Tibial nerve (tissue), 4 donors: ENCODE results near the gene ZMYND8.

Experiments used
- EP300 ChIP-seq, 2 donors: sonication (generic); formaldehyde crosslinking; IDR thresholded peaks; one replicate each; pipeline ENCODE4 v1.6.1; 2017; ENCODE audit warnings: antibody characterized with exemption in 2 of 2, mild to moderate bottlenecking in 1 of 2
- TF ChIP-seq, protein P1 (sequence below), 5 experiments: fragments of 200-600 bp in 3 of 5; fragments of 450-650 bp in 2 of 5; sonication (generic) in 3 of 5; IDR thresholded peaks; one replicate each; pipeline ENCODE4 v1.5.1; 2016 to 2019; ENCODE audit warnings: antibody characterized with exemption in 5 of 5, mild to moderate bottlenecking in 3 of 5, moderate library complexity in 2 of 5

DNA sequence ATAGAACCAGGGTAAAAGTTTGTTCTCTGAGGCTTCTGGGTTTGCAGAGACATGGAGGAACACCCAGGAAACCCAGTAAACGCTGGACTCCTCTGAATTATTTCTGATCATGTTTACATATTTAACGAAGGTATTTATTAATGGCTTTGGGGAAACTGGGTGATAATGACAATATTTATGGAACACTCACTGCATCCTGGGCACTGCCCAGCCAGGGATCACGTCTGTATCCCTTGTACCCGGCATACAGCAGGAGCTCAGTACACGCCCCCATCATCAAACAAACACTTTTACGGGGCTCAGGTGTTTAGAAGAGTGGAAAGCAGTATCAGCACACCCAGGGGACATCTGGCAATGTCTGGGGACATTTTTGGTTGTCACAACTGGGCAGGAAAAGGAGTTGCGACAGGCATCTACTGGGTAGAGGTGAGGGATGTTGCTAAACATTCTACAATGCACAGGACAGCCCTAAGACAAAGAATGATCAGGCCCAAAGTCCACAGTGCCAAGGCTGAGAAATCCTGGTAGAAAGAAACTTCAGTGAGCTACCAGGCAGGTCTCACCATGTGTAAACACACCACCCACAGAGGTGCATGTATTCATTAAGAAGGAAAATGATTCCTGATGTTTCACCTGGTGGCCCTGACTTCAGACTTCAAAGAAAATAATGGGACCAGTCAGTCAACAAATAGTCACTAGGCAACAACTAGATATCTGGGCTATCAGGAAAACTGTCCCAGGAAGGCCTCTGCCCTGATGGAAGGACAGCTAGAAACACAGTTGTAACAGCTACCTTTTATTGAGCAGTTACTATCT lies 35.3 kb downstream of the ZMYND8 start:
- TF ChIP-seq, protein P1, sequence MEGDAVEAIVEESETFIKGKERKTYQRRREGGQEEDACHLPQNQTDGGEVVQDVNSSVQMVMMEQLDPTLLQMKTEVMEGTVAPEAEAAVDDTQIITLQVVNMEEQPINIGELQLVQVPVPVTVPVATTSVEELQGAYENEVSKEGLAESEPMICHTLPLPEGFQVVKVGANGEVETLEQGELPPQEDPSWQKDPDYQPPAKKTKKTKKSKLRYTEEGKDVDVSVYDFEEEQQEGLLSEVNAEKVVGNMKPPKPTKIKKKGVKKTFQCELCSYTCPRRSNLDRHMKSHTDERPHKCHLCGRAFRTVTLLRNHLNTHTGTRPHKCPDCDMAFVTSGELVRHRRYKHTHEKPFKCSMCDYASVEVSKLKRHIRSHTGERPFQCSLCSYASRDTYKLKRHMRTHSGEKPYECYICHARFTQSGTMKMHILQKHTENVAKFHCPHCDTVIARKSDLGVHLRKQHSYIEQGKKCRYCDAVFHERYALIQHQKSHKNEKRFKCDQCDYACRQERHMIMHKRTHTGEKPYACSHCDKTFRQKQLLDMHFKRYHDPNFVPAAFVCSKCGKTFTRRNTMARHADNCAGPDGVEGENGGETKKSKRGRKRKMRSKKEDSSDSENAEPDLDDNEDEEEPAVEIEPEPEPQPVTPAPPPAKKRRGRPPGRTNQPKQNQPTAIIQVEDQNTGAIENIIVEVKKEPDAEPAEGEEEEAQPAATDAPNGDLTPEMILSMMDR (IDR thresholded peaks at IDR 0.05), result no peak
- TF ChIP-seq EP300 (IDR thresholded peaks at IDR 0.05), result no peak
